ENCODE measurements around the gene ARGFX.
"Not testable (repeated sequence)": the region's sequence is repeated elsewhere in the genome, so short reads cannot be mapped to it uniquely, and the experiment has no call there.

The ARGFX gene

DNA sequence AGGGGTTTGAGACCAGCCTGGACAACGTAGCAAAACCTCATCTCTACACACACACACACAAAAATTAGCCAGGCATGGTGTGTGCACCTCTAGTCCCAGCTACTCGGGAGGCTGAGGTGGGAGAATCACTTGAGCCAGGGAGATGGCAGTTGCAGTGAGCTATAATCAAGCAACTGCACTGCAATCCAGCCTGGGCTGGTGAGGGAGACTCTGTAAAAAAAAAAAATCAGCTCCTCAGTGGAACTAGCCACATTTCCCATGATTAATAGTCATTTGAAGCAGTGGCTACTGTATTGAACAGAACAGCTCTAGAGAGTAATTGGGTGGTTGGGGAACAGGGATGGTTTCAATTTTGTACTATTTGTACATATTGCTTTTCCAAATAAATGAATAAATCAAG lies 13.9 kb downstream of the ARGFX start:
- DNase-seq, result no peak
- ATAC-seq (replicated peaks), result no peak
- peaks cover 0 to 2% of the 10 kb centered on the region in 2 donors for H3K9me3 Mint-ChIP-seq

DNA sequence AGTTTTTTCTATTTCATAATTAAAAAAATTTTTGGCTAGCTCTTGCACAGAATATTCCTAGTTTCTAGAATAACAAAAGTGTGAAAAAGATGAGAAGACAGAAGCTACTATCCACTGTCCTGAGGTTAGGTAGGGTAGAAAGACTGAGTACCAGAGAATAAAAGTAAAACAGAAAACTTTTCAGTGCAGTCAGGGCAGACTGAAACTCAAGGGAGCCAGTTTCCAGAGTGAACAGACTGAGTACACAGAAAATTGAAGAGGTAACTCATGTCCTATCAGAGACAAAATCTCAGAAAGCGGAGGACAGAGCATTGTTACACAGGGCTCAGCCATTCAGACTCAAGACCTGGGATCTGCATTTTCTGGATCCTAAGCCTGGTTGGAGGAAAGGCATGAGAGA lies 16.7 kb downstream of the ARGFX start:
- no peak overlapping the region for H3K4me3 Mint-ChIP-seq
- no peak for ATAC-seq (replicated peaks)
- no peak for DNase-seq
- no peak overlapping the region for H3K27ac Mint-ChIP-seq
- H3K36me3 Mint-ChIP-seq, result no peaks in the 10 kb centered on the region
- H3K4me1 Mint-ChIP-seq, result peaks cover 0 to 6% of the 10 kb centered on the region in 2 donors
- peaks cover 0 to 2% of the 10 kb centered on the region in 2 donors for H3K9me3 Mint-ChIP-seq
- H3K27me3 Mint-ChIP-seq, result peaks cover 19 to 23% of the 10 kb centered on the region in 2 donors

More for the DNA sequence above, 13.9 kb downstream of the ARGFX start:
- H3K27ac Mint-ChIP-seq, result no peak overlapping the region
- H3K27me3 Mint-ChIP-seq, result peaks cover 19 to 28% of the 10 kb centered on the region in 2 donors
- no peaks in the 10 kb centered on the region for H3K36me3 Mint-ChIP-seq
- peaks cover 0 to 6% of the 10 kb centered on the region in 2 donors for H3K4me1 Mint-ChIP-seq
- no peak overlapping the region for H3K4me3 Mint-ChIP-seq

DNA sequence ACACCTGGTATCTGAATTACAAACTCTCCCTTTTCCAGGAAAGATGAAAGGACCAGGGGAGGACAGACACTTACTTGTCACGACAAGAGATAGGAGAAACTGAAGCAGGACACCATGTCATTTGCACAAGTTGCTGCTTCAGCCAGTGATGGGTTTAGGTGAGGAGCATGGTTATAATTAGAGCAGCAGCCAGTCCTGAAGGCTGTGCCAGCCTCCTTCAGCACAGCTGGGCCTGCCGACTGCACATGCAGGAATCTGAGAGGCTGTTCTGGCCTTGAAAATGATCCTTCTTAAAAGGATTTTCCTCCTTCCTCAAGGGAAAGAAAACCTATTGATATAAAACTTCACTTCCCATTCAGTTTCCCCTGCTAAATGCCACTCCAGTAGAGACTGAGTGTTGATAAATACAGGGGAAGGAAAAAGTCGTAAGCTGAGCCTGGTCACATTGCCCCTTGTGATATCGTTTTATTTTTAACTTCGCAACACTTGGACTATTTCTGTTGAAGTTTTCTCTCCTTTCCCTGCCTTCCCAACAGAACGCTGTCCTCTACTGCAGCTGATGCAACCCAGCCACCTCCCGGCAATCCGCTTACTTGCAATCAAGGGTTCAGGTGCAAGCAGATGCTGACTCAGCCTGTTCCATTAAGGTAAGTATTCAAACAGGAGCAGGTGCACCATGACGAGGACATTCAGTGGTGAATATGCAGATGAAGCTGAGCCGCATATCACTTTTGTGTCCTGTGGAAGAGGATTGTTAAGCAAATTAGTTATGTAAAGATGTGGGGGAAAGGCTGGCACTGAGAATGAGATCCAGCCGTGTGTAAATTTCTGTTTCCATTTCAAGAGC lies 25.3 kb downstream of the ARGFX start, which contains the start of gene FBXO40:
Gene FBXO40, plus strand, starts transcription at position 524 of the 847 bp plus-strand sequence. CDS start 27,197 bp downstream, outside the sequence.
- ATAC-seq (replicated peaks), result no peak
- Mint-ChIP-seq H3K4me1 (no peaks in the 10 kb centered on the region), H3K36me3 (no peaks in the 10 kb centered on the region), H3K9me3 (no peaks in the 10 kb centered on the region), H3K27ac (no peak within 1 kb of the TSS), H3K27me3 (no peaks in the 10 kb centered on the region), H3K4me3 (no peak within 1 kb of the TSS)
- no peak for DNase-seq

DNA sequence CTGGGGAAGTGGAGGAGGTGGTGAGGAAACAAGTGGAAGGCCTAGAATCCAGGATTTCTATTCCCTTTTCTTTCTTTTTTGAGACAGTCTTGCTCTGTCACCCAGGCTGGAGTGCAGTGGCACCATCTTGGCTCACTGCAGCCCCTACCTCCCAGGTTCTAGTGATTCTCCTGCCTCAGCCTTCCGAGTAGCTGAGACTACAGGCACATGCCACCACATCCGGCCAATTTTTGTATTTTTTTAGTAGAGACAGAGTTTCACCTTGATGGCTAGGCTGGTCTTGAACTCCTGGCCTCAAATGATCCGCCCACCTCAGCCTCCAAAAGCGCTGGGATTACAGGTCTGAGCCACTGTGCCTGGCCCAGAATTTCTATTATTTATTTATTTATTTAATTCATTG lies 26.1 kb downstream of the ARGFX start:
- DNase-seq; H3K4me3 Mint-ChIP-seq; H3K9me3 Mint-ChIP-seq; H3K27ac Mint-ChIP-seq; ATAC-seq (replicated peaks); H3K4me1 Mint-ChIP-seq; H3K27me3 Mint-ChIP-seq; H3K36me3 Mint-ChIP-seq: not testable (repeated sequence)

DNA sequence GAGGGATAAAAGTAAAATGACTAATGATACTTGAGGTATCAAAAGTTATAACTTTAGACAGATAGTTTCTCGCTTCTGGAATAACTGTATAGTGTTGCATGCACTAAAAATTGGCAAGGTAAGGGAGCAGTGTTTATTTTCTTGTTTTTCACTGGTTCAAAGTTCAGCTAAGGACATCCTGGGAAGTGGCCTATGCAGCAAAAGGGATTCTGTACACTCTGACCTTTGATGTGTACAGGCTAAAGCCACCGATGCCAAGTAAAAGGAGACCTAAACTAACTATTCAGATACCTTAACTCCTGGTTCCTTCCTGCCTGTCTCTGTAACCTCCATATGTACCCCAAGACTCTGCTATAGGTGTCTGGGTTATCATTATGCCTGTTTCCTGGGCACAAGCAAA lies 27.1 kb downstream of the ARGFX start:
- Mint-ChIP-seq H3K27me3 (no peaks in the 10 kb centered on the region), H3K27ac (no peak overlapping the region), H3K4me3 (no peak overlapping the region), H3K9me3 (no peaks in the 10 kb centered on the region), H3K4me1 (no peaks in the 10 kb centered on the region), H3K36me3 (no peaks in the 10 kb centered on the region)
- DNase-seq, result no peak
- ATAC-seq (replicated peaks), result no peak

DNA sequence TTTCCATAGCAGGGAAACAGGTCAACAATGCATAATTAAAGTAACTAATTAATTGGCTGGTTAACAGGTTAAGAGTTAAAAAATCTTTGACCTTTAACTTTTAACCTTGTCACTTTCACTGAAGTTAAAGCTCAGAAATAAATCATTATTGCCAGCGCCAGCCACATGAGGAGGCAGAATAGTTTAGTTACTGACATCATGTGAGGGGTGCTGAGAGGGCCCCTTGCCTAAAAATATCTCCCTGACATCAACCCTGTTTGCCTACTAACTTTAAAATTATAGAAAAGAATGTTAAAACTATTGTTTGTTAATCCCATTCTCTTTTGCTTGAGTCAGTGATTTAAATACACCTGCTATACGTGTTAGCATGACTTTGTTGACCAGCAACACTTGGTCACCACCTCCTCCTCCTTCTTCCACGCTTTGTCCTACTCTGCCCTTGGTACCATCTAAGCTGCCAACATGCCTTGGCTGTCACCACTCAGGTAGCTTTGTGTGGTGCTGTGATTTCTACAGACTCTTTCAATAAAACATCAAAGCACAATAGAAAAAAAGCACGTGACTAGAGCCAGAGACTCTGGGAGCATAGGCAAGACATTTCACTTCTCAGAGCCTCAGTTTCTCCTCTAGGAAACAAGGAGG lies 28.1 kb downstream of the ARGFX start:
- Mint-ChIP-seq H3K27ac (no peak overlapping the region), H3K9me3 (no peaks in the 10 kb centered on the region), H3K36me3 (no peaks in the 10 kb centered on the region), H3K27me3 (no peaks in the 10 kb centered on the region), H3K4me1 (no peaks in the 10 kb centered on the region), H3K4me3 (no peak overlapping the region)
- DNase-seq, result no peak
- ATAC-seq (replicated peaks), result no peak

DNA sequence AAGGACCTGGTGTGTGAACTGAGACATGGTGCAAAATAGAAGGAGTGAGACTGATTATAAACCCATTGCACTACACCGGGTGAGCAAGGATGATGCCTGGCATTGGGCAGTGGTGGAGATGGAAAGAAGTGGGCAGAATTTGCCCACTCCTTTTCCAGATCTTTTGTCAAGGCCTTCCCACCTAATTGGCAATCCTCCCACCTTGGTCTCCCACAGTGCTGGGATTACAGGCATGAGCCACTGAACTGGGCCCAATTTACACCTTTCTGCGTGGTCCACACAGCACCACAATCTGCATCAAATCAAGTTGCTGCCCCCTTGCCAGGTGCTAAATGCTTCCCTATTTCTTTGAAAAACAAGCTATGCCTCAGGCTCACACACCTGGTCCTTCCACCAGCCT lies 30.8 kb downstream of the ARGFX start:
- DNase-seq (no peak), ATAC-seq (replicated peaks) (no peak)
- no peaks in the 10 kb centered on the region for H3K36me3 Mint-ChIP-seq
- H3K4me1 Mint-ChIP-seq, result no peaks in the 10 kb centered on the region
- no peaks in the 10 kb centered on the region for H3K27me3 Mint-ChIP-seq
- H3K4me3 Mint-ChIP-seq, result no peak overlapping the region
- H3K27ac Mint-ChIP-seq, result no peak overlapping the region
- H3K9me3 Mint-ChIP-seq, result no peaks in the 10 kb centered on the region

DNA sequence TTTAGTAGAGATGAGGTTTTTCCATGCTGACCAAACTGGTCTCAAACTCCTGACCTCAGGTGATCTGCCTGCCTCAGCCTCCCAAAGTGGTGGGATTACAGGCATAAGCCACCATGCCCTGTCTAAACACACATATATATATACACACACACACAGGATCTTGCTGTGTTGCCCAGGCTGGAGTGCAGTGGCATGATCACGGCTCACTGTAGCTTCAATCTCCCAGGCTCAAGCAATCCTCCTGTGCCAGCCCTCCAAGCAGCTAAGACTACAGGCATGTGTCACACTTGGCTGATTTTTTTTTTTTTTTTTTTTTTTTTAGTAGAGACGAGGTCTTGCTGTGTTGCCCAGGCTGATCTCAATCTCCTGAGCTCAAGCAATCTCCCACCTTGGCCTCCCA lies 32.2 kb downstream of the ARGFX start:
- H3K9me3 Mint-ChIP-seq; DNase-seq; H3K27me3 Mint-ChIP-seq; ATAC-seq (replicated peaks); H3K4me3 Mint-ChIP-seq; H3K27ac Mint-ChIP-seq; H3K4me1 Mint-ChIP-seq; H3K36me3 Mint-ChIP-seq: not testable (repeated sequence)

DNA sequence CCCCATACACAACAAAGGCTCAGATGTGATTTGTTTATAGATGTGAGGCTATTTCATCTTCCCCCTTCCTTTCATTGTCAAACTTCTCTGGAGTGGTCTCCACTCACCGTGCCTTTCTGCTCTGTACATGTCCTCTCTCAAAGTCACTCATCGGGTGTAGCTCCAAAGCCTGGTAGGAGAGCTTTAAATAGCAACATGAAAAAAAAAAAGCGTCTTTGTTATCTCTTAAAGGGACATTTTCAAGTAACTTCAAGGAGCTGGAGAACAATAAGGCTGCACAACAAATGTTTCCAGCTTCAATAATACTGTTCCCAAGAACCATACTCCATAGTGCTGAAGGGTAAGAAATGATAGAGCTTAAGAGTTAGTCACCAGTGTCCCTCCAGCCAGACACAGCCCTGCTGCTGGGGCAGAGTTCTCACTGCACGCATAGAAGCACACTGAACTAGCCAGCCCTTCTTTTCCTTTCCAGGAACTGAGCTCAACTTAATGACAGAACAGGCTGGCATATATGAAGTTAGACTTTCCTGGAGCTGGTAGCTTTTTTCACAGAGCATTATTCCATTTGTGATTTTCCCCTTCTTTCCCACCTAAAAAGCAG lies 33.6 kb downstream of the ARGFX start:
- Mint-ChIP-seq H3K27me3 (no peaks in the 10 kb centered on the region), H3K27ac (no peak overlapping the region), H3K9me3 (no peaks in the 10 kb centered on the region), H3K36me3 (no peaks in the 10 kb centered on the region), H3K4me3 (no peak overlapping the region), H3K4me1 (no peaks in the 10 kb centered on the region)
- ATAC-seq (replicated peaks) (no peak), DNase-seq (no peak)

DNA sequence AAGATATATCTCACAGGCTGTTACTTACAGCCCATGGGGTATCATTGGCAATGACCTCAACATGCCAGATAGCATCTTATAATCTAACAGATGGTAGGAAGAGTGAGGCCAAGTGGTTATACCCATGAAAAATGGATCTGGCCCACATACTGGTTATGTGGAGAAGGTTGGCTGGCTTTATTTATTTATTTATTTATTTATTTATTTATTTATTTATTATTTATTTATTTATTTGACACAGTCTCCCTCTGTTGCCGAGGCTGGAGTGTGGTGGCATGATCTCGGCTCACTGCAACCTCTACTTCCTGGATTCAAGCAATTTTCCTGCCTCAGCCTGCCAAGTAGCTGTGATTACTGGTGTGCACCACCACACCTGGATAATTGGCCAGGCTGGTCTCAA lies 37.0 kb downstream of the ARGFX start:
- Mint-ChIP-seq H3K9me3 (no peaks in the 10 kb centered on the region), H3K4me1 (no peaks in the 10 kb centered on the region), H3K4me3 (no peak overlapping the region), H3K36me3 (no peaks in the 10 kb centered on the region), H3K27ac (no peak overlapping the region), H3K27me3 (no peaks in the 10 kb centered on the region)
- no peak for DNase-seq
- ATAC-seq (replicated peaks), result no peak

DNA sequence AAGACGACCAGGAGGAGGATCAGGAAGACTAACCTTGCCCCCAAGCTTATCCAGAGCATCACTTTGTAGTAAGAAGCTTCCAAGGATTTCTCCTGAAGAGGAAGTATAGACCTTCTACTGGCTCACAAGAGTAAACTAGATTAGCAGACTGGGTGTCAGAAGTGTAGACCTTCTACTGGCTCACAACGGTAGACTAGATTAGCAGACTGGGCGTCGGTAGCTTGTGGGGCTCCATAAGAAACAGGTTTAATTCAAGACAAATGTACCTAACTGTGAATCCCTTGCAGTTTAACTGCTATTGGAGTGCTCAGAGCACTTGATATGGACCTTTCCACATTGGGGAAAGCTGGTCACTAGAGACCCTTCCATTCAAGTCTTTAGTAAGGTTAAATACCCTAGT lies 38.4 kb downstream of the ARGFX start:
- Mint-ChIP-seq H3K27me3 (no peaks in the 10 kb centered on the region), H3K36me3 (no peaks in the 10 kb centered on the region), H3K9me3 (no peaks in the 10 kb centered on the region), H3K4me1 (no peaks in the 10 kb centered on the region), H3K4me3 (no peak overlapping the region), H3K27ac (no peak overlapping the region)
- ATAC-seq (replicated peaks) (no peak), DNase-seq (no peak)

All from stimulated activated naive B cell treated with anti-CD40 and anti-IgM and Interleukin-4, amounts not matched to agents 10 μg/mL and 1 μg/mL and 100 μg/mL, for 72 hours (primary cell).